ENCODE results near the gene FOXP1. TPM values are rescaled to one million over a fixed set of nuclear protein-coding genes. Genes with fewer than 3 reads are reported as not detected.

The FOXP1 gene
- total RNA-seq, 4 donors from 2014 or later = 54.2 to 152 (median 129) TPM

DNA sequence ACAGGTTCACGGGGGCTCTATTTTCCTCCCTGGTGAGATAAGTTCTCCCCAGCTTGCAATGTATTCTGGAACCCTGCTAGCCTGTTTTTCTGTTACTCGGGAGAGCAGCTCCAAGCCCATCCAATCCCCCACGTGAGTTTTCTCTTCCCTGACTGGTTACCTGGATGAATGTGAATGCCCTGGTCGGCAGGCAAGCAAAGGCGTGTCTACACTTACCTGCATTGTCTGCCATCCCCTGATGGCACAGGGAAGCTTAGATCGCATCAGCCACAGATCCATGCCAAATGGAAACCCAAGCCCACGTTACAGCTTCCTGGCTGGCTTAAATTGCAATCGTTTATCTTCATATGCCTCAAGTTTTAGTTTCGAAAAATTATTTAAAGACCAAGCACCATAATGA is 149.9 kb downstream of the FOXP1 start:
- no peaks in the 10 kb centered on the region for H3K27me3 ChIP-seq
- no peak for TF ChIP-seq POLR2A (IDR thresholded peaks at IDR 0.05)
- TF ChIP-seq, protein P1, sequence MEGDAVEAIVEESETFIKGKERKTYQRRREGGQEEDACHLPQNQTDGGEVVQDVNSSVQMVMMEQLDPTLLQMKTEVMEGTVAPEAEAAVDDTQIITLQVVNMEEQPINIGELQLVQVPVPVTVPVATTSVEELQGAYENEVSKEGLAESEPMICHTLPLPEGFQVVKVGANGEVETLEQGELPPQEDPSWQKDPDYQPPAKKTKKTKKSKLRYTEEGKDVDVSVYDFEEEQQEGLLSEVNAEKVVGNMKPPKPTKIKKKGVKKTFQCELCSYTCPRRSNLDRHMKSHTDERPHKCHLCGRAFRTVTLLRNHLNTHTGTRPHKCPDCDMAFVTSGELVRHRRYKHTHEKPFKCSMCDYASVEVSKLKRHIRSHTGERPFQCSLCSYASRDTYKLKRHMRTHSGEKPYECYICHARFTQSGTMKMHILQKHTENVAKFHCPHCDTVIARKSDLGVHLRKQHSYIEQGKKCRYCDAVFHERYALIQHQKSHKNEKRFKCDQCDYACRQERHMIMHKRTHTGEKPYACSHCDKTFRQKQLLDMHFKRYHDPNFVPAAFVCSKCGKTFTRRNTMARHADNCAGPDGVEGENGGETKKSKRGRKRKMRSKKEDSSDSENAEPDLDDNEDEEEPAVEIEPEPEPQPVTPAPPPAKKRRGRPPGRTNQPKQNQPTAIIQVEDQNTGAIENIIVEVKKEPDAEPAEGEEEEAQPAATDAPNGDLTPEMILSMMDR (IDR thresholded peaks at IDR 0.05) = no peak
- H3K27ac ChIP-seq = no peak overlapping the region
- no peak overlapping the region for H3K4me3 ChIP-seq
- H3K4me1 ChIP-seq = no peaks in the 10 kb centered on the region
- no peaks in the 10 kb centered on the region for H3K36me3 ChIP-seq
- intact Hi-C loops (cut with DNase I; ENCODE audit: low total_unique reads) = no loop called here
- H3K9me3 ChIP-seq = no peaks in the 10 kb centered on the region
- no peak for DNase-seq

- intact Hi-C loops (cut with DNase I; ENCODE audit: low total_unique reads) = no loop called here
- Histone ChIP-seq H3K4me3 (no peak overlapping the region), H3K36me3 (no peaks in the 10 kb centered on the region), H3K27me3 (no peaks in the 10 kb centered on the region), H3K9me3 (no peaks in the 10 kb centered on the region), H3K27ac (peak overlapping the region in 1 of 2 donors; percentile 7), H3K4me1 (no peaks in the 10 kb centered on the region)
- no peak for DNase-seq
- TF ChIP-seq, protein P1 (IDR thresholded peaks at IDR 0.05) = no peak
- no peak for TF ChIP-seq POLR2A (IDR thresholded peaks at IDR 0.05)
These were observed 151.2 kb downstream of the FOXP1 start for GRCh38 chr3:71432044-71432975.

- intact Hi-C loops (cut with DNase I; ENCODE audit: low total_unique reads) = no loop called here
These were observed 152.5 kb downstream of the FOXP1 start for GRCh38 chr3:71430941-71431552.

DNA sequence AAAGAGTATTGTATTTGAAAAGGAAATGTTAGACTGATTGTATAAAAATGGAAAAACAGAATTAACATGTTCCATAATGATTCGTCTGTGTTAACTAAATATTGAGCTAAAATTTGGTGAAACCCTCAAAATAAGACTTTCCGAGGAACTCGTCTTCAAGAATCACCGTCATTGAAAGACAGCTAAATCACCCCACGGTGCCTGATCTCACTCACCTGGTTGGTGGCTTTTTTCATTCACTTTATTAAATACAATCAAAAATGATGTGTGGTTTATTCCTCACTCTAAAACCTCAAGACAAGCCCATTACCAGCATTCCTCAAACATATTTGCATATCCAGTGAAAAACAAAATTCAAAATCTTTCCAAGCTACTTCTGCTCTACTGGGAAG is 153.9 kb downstream of the FOXP1 start:
- Histone ChIP-seq H3K27ac (no peak overlapping the region), H3K4me3 (no peak overlapping the region)
- intact Hi-C loops (cut with DNase I; ENCODE audit: low total_unique reads) = no loop called here

More at GRCh38 chr3:71430941-71431552, 152.5 kb downstream of the FOXP1 start:
- Histone ChIP-seq H3K27ac (no peak overlapping the region), H3K36me3 (no peaks in the 10 kb centered on the region), H3K4me3 (no peak overlapping the region), H3K27me3 (no peaks in the 10 kb centered on the region), H3K9me3 (no peaks in the 10 kb centered on the region), H3K4me1 (no peaks in the 10 kb centered on the region)
- TF ChIP-seq POLR2A (IDR thresholded peaks at IDR 0.05) = no peak
- TF ChIP-seq, protein P1 (IDR thresholded peaks at IDR 0.05) = no peak
- DNase-seq = no peak

More for the DNA sequence above, 153.9 kb downstream of the FOXP1 start:
- TF ChIP-seq, protein P1 (IDR thresholded peaks at IDR 0.05) = no peak
- TF ChIP-seq POLR2A (IDR thresholded peaks at IDR 0.05) = no peak
- H3K36me3 ChIP-seq = no peaks in the 10 kb centered on the region
- no peaks in the 10 kb centered on the region for H3K9me3 ChIP-seq
- no peaks in the 10 kb centered on the region for H3K4me1 ChIP-seq
- DNase-seq = no peak
- no peaks in the 10 kb centered on the region for H3K27me3 ChIP-seq

Measured in uterus (tissue), 4 donors.